ENCODE measurements around the gene ZNF302. TPM values are rescaled to one million over a fixed set of nuclear protein-coding genes. Genes with fewer than 3 reads are reported as not detected.

ZNF302 gene
- total RNA-seq, 2 donors from 2014 or later: 21.3 to 30.9 TPM

DNA sequence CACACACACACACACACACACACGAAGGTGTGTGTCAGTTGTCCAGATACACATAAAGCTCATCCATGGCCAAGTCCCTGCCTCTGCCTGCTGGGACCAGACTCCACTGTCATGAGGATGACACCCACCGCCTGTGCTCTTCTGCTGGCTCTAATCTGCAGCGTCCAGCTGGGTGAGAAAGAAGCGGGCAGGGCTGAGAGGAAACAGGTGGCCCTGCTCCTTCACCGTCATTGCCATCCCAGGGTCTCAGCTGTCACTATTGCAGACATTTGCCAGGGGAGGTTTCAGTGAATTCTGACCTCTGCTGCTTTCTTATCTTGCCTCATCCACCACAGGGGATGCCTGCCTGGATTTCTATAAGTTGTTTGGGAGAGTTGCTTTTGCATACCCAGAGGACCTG is 31.9 kb upstream of the ZNF302 start:
- no peak for ATAC-seq (ENCODE audit: insufficient number of reproducible peaks, low FRiP score, low read depth)
- no peak overlapping the region for H3K27ac ChIP-seq
- TF ChIP-seq, protein P1, sequence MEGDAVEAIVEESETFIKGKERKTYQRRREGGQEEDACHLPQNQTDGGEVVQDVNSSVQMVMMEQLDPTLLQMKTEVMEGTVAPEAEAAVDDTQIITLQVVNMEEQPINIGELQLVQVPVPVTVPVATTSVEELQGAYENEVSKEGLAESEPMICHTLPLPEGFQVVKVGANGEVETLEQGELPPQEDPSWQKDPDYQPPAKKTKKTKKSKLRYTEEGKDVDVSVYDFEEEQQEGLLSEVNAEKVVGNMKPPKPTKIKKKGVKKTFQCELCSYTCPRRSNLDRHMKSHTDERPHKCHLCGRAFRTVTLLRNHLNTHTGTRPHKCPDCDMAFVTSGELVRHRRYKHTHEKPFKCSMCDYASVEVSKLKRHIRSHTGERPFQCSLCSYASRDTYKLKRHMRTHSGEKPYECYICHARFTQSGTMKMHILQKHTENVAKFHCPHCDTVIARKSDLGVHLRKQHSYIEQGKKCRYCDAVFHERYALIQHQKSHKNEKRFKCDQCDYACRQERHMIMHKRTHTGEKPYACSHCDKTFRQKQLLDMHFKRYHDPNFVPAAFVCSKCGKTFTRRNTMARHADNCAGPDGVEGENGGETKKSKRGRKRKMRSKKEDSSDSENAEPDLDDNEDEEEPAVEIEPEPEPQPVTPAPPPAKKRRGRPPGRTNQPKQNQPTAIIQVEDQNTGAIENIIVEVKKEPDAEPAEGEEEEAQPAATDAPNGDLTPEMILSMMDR (IDR thresholded peaks at IDR 0.05): no peak

GRCh38 chr19:34649886-34650543 is 27.5 kb upstream of the ZNF302 start:
- Histone ChIP-seq H3K4me3 (no peak overlapping the region), H3K27ac (no peak overlapping the region), H3K4me1 (ENCODE audit: control insufficient read depth in 1 of 2, low read depth in 2 of 2) (no peaks in the 10 kb centered on the region), H3K36me3 (no peaks in the 10 kb centered on the region), H3K27me3 (replicated peaks; ENCODE audit: insufficient read depth) (no peaks in the 10 kb centered on the region), H3K9me3 (no peaks in the 10 kb centered on the region)
- TF ChIP-seq, protein P1 (IDR thresholded peaks at IDR 0.05): no peak
- no peak for DNase-seq (ENCODE audit: low spot score)
- ATAC-seq (ENCODE audit: insufficient number of reproducible peaks, low FRiP score, low read depth): no peak

More for the DNA sequence above, 31.9 kb upstream of the ZNF302 start:
- Histone ChIP-seq H3K36me3 (no peaks in the 10 kb centered on the region), H3K4me1 (ENCODE audit: control insufficient read depth in 1 of 2, low read depth in 2 of 2) (no peaks in the 10 kb centered on the region), H3K9me3 (no peaks in the 10 kb centered on the region), H3K4me3 (no peak overlapping the region), H3K27me3 (replicated peaks; ENCODE audit: insufficient read depth) (no peaks in the 10 kb centered on the region)
- DNase-seq (ENCODE audit: low spot score): no peak

- no peak for ATAC-seq (ENCODE audit: insufficient number of reproducible peaks, low FRiP score, low read depth)
- no peak for DNase-seq (ENCODE audit: low spot score)
- H3K27me3 ChIP-seq (replicated peaks; ENCODE audit: insufficient read depth): no peaks in the 10 kb centered on the region
- no peak overlapping the region for H3K27ac ChIP-seq
- TF ChIP-seq, protein P1 (IDR thresholded peaks at IDR 0.05): no peak
- no peaks in the 10 kb centered on the region for H3K36me3 ChIP-seq
- H3K4me1 ChIP-seq (ENCODE audit: control insufficient read depth in 1 of 2, low read depth in 2 of 2): no peaks in the 10 kb centered on the region
- H3K4me3 ChIP-seq: no peak overlapping the region
- H3K9me3 ChIP-seq: no peaks in the 10 kb centered on the region
These were observed 25.7 kb upstream of the ZNF302 start for GRCh38 chr19:34651747-34652146.

- no peaks in the 10 kb centered on the region for H3K27me3 ChIP-seq (replicated peaks; ENCODE audit: insufficient read depth)
- no peak for DNase-seq (ENCODE audit: low spot score)
- no peak overlapping the region for H3K4me3 ChIP-seq
- no peaks in the 10 kb centered on the region for H3K9me3 ChIP-seq
- no peak for ATAC-seq (ENCODE audit: insufficient number of reproducible peaks, low FRiP score, low read depth)
- no peaks in the 10 kb centered on the region for H3K36me3 ChIP-seq
- TF ChIP-seq, protein P1 (IDR thresholded peaks at IDR 0.05): no peak
- no peak overlapping the region for H3K27ac ChIP-seq
- H3K4me1 ChIP-seq (ENCODE audit: control insufficient read depth in 1 of 2, low read depth in 2 of 2): no peaks in the 10 kb centered on the region
These were observed 22.7 kb upstream of the ZNF302 start for GRCh38 chr19:34654796-34655195.

GRCh38 chr19:34655651-34656050 is 21.8 kb upstream of the ZNF302 start:
- no peaks in the 10 kb centered on the region for H3K4me1 ChIP-seq (ENCODE audit: control insufficient read depth in 1 of 2, low read depth in 2 of 2)
- H3K4me3 ChIP-seq: no peak overlapping the region
- no peaks in the 10 kb centered on the region for H3K36me3 ChIP-seq
- H3K9me3 ChIP-seq: no peaks in the 10 kb centered on the region
- ATAC-seq (ENCODE audit: insufficient number of reproducible peaks, low FRiP score, low read depth) (no peak), DNase-seq (ENCODE audit: low spot score) (no peak)
- TF ChIP-seq, protein P1 (IDR thresholded peaks at IDR 0.05): no peak
- H3K27me3 ChIP-seq (replicated peaks; ENCODE audit: insufficient read depth): no peaks in the 10 kb centered on the region
- H3K27ac ChIP-seq: no peak overlapping the region

All from thoracic aorta (tissue), 2 donors.